Osteoblast (primary cell): ENCODE measurements around the gene NABP1. TPM values are rescaled to one million over a fixed set of nuclear protein-coding genes. Genes with fewer than 3 reads are reported as not detected.
A peak's percentile ranks its signal among the peaks of the same experiment; 100 is the strongest.

Experiments used
- DNase-seq: peaks from one replicate; pipeline ENCODE4 v3.0.0; 2011; ENCODE audit warnings: low spot score, mixed read lengths; ENCODE audit not compliant: insufficient read length; ENCODE audit errors: missing footprints
- H2AFZ ChIP-seq: 2 replicates; pipeline ENCODE4 v1.6.0; 2011; ENCODE audit warnings: mild to moderate bottlenecking, low read length
- H3K27ac ChIP-seq: 2 replicates; pipeline ENCODE4 v1.5.1; 2011; ENCODE audit warnings: mild to moderate bottlenecking, low read depth, low read length, moderate library complexity
- H3K27me3 ChIP-seq: 2 replicates; pipeline ENCODE4 v1.6.0; 2012; ENCODE audit warnings: mild to moderate bottlenecking, control low read depth, inconsistent platforms, low read length, moderate library complexity; ENCODE audit not compliant: insufficient read depth
- H3K36me3 ChIP-seq: 2 replicates; pipeline ENCODE4 v1.5.1; 2011; ENCODE audit warnings: mild to moderate bottlenecking, low read length, control low read depth, moderate library complexity; ENCODE audit not compliant: insufficient read depth
- H3K4me1 ChIP-seq: 2 replicates; pipeline ENCODE4 v1.5.1; 2011; ENCODE audit warnings: mild to moderate bottlenecking, low read length, control low read depth, moderate library complexity; ENCODE audit not compliant: insufficient read depth
- H3K4me2 ChIP-seq: 2 replicates; pipeline ENCODE4 v1.6.0; 2011; ENCODE audit warnings: mild to moderate bottlenecking, low read length; ENCODE audit not compliant: insufficient read depth
- H3K4me3 ChIP-seq: fragments of 200-600 bp; sonication (generic); 3 replicates; pipeline ENCODE4 v1.5.1; 2012; ENCODE audit warnings: mild to moderate bottlenecking, low read length, inconsistent platforms; ENCODE audit not compliant: insufficient read depth
- H3K79me2 ChIP-seq: 2 replicates; pipeline ENCODE4 v1.6.0; 2012; ENCODE audit warnings: mild to moderate bottlenecking, low read length, control low read depth, inconsistent platforms; ENCODE audit not compliant: insufficient read depth
- H3K9me3 ChIP-seq: 2 replicates; pipeline ENCODE4 v1.5.1; 2011; ENCODE audit warnings: low read depth, low read length, control low read depth
- H4K20me1 ChIP-seq: 2 replicates; pipeline ENCODE4 v1.6.0; 2012; ENCODE audit warnings: mild to moderate bottlenecking, low read length, control low read depth; ENCODE audit not compliant: insufficient read depth
- total RNA-seq: library from RNA; depleted of rRNA; stranded (reverse); fragments of >200 nt; gene quantifications from 2 replicates; pipeline ENCODE4 v1.2.3, GENCODE V29; 2012
- TF ChIP-seq, protein P1 (sequence below): IDR thresholded peaks from 2 replicates; pipeline ENCODE4 v1.5.1; 2011; ENCODE audit warnings: mild to moderate bottlenecking, low read depth, low read length, moderate library complexity; ENCODE audit errors: extremely low read depth

Gene NABP1
- total RNA-seq, 1 donor = 72.0 TPM

DNA sequence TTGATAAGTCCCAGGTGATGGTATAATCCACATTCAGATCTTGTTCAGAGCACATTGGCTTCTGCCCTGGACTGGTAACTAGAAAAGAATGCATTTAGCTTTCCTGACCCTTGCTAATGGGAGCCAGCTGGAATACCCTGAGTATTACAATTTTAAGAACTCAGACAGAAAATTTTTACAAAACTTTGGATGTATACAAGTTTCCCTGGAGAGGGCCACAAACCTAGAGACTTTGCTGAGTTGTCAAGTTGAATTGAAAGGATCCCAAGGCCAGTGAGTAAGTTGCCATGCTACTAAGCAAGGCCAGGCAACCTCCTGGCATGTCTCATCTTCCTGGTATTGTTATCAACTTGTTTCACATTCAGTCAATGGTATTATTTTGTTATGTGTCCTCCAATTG, 20.0 kb upstream of the NABP1 start:
- H3K4me1 ChIP-seq = peaks cover 28% of the 10 kb centered on the region
- no peaks in the 10 kb centered on the region for H3K79me2 ChIP-seq
- no peak for DNase-seq
- H3K36me3 ChIP-seq = no peaks in the 10 kb centered on the region
- no peaks in the 10 kb centered on the region for H4K20me1 ChIP-seq
- H3K4me3 ChIP-seq = no peak overlapping the region
- no peaks in the 10 kb centered on the region for H3K27me3 ChIP-seq
- H2AFZ ChIP-seq = no peak overlapping the region
- H3K9me3 ChIP-seq = no peaks in the 10 kb centered on the region
- H3K27ac ChIP-seq = peak overlapping the region; percentile 57
- TF ChIP-seq, protein P1, sequence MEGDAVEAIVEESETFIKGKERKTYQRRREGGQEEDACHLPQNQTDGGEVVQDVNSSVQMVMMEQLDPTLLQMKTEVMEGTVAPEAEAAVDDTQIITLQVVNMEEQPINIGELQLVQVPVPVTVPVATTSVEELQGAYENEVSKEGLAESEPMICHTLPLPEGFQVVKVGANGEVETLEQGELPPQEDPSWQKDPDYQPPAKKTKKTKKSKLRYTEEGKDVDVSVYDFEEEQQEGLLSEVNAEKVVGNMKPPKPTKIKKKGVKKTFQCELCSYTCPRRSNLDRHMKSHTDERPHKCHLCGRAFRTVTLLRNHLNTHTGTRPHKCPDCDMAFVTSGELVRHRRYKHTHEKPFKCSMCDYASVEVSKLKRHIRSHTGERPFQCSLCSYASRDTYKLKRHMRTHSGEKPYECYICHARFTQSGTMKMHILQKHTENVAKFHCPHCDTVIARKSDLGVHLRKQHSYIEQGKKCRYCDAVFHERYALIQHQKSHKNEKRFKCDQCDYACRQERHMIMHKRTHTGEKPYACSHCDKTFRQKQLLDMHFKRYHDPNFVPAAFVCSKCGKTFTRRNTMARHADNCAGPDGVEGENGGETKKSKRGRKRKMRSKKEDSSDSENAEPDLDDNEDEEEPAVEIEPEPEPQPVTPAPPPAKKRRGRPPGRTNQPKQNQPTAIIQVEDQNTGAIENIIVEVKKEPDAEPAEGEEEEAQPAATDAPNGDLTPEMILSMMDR = no peak
- peak overlapping the region; percentile 8 for H3K4me2 ChIP-seq

DNA sequence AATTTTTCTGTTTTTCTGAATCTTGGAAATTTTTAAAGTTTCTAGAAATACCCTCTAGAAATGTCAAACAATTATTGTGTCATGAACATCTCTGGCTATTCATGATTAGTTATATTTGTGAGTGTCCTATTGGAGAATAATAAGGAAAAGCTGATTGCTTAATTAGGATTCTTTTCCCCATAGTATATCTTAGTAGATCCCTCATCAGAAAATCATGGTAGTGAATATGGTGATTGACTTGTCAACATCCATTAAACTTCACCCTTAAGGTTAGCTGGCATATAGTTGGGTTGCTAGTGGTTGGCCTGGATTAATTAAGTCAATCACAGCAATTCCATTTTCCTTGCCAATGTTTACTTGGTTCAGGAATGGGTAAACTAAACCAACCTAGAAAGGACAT, 18.7 kb upstream of the NABP1 start:
- Histone ChIP-seq H3K27ac (no peak overlapping the region), H3K27me3 (no peaks in the 10 kb centered on the region), H3K36me3 (no peaks in the 10 kb centered on the region), H2AFZ (no peak overlapping the region), H3K79me2 (no peaks in the 10 kb centered on the region), H3K4me3 (no peak overlapping the region), H3K4me2 (no peak overlapping the region), H3K4me1 (peaks cover 28% of the 10 kb centered on the region), H4K20me1 (no peaks in the 10 kb centered on the region), H3K9me3 (no peaks in the 10 kb centered on the region)
- no peak for DNase-seq
- TF ChIP-seq, protein P1 = no peak

DNA sequence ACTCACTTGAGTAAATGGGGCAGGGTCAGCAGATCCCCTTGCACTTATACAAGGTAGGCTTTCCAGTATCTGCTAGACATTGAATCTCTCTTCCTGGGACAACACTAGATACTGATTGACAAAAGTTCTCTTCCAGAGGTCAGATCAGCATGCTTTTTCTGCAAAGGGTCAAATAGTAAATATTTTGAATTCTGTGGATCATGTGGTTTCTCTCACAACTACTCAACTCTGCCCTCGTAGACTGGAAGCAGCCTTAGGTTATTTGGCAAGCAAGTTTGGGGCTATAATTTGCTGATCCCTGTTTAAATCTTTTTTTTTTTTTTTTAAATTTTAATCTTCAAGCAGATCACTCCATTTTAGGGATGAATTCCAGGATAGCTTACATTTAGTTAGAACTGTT, 17.4 kb upstream of the NABP1 start:
- Histone ChIP-seq H4K20me1 (no peaks in the 10 kb centered on the region), H3K9me3 (no peaks in the 10 kb centered on the region), H3K4me3 (no peak overlapping the region), H3K27me3 (no peaks in the 10 kb centered on the region), H3K4me1 (peaks cover 31% of the 10 kb centered on the region), H3K36me3 (no peaks in the 10 kb centered on the region), H3K4me2 (no peak overlapping the region), H2AFZ (no peak overlapping the region), H3K27ac (no peak overlapping the region), H3K79me2 (no peaks in the 10 kb centered on the region)
- TF ChIP-seq, protein P1 = no peak
- no peak for DNase-seq

- H3K79me2 ChIP-seq = no peaks in the 10 kb centered on the region
- TF ChIP-seq, protein P1 = no peak
- H2AFZ ChIP-seq = no peak overlapping the region
These were observed 16.6 kb upstream of the NABP1 start for GRCh38 chr2:191661097-191661924.

More at GRCh38 chr2:191661097-191661924, 16.6 kb upstream of the NABP1 start:
- no peak for DNase-seq
- Histone ChIP-seq H3K9me3 (no peaks in the 10 kb centered on the region), H3K4me2 (no peak overlapping the region), H3K4me1 (peaks cover 33% of the 10 kb centered on the region), H4K20me1 (no peaks in the 10 kb centered on the region), H3K27me3 (no peaks in the 10 kb centered on the region), H3K36me3 (no peaks in the 10 kb centered on the region), H3K27ac (no peak overlapping the region), H3K4me3 (no peak overlapping the region)
